ENCODE data around the gene SPHKAP. TPM values are rescaled to one million over a fixed set of nuclear protein-coding genes. Genes with fewer than 3 reads are reported as not detected.

SPHKAP gene
- not detected in 2 replicates for total RNA-seq (2012; rRNA removed)
- not detected in 2 replicates for polyA plus RNA-seq (2012; rRNA removed)
- not detected in 2 replicates for polyA plus RNA-seq (2012; cell fraction: cytosol; rRNA removed)
- not detected in 2 replicates for polyA plus RNA-seq (2012; cell fraction: nucleus; rRNA removed; ENCODE audit: low replicate concordance)
- percentile 3 among the genes with signal in this experiment for Bru-seq, nascent RNA
- BruChase-seq, experiment 1, labeled RNA remaining after a 6-hour chase = percentile 1 among the genes with signal in this experiment
- percentile 3 among the genes with signal in this experiment for BruChase-seq, experiment 2, labeled RNA remaining after a 2-hour chase
- long read RNA-seq = 0 reads

- Histone ChIP-seq H3K9ac (ENCODE audit: low read depth, low read length) (no peak within 1 kb of the TSS), H3K56ac (ENCODE audit: extremely low read depth, insufficient read depth, low read length) (no peak within 1 kb of the TSS), H3K14ac (replicated peaks; ENCODE audit: low read depth, low read length) (no peak within 1 kb of the TSS), H3K4me3 (ENCODE audit: insufficient read depth, low read depth, low read length) (no peak within 1 kb of the TSS), H3K79me1 (ENCODE audit: low read depth in 1 of 2, low read length in 2 of 2) (no peaks in the 10 kb centered on the region), H3K18ac (ENCODE audit: low read depth, low read length) (no peak within 1 kb of the TSS), H4K20me1 (ENCODE audit: insufficient read depth, low read length) (no peaks in the 10 kb centered on the region), H3K4me2 (ENCODE audit: low read depth, low read length) (no peak within 1 kb of the TSS), H2BK15ac (ENCODE audit: low read depth, low read length) (no peak within 1 kb of the TSS), H3K23ac (ENCODE audit: low read depth, low read length) (no peak within 1 kb of the TSS), H3K27ac (ENCODE audit: insufficient read depth, low read length) (no peak within 1 kb of the TSS), H2BK120ac (ENCODE audit: low read depth, low read length) (no peak within 1 kb of the TSS), H3K36me3 (ENCODE audit: control insufficient read depth, insufficient read depth, low read length) (no peaks in the 10 kb centered on the region), H4K8ac (ENCODE audit: low read depth in 2 of 2, low read length in 2 of 2) (no peak within 1 kb of the TSS), H2AK5ac (ENCODE audit: low read depth, low read length) (no peak within 1 kb of the TSS), H2AFZ (replicated peaks; ENCODE audit: low read length, poor library complexity) (no peak within 1 kb of the TSS), H4K91ac (ENCODE audit: insufficient read depth, low read depth, low read length) (no peak within 1 kb of the TSS), H4K5ac (ENCODE audit: low read depth, low read length) (no peak within 1 kb of the TSS), H3K4ac (ENCODE audit: low read depth, low read length) (no peak within 1 kb of the TSS), H3K27me3 (ENCODE audit: control insufficient read depth, insufficient read depth, low read length) (no peaks in the 10 kb centered on the region), H2BK20ac (ENCODE audit: low read depth, low read length) (no peak within 1 kb of the TSS), H3K9me1 (ENCODE audit: insufficient read depth, low read length) (no peaks in the 10 kb centered on the region), H3K9me3 (ENCODE audit: control insufficient read depth, insufficient read depth, low read length) (peaks cover 23% of the 10 kb centered on the region), H2AK9ac (replicated peaks; ENCODE audit: low read depth, low read length, poor library complexity) (no peak within 1 kb of the TSS), H2BK5ac (ENCODE audit: low read depth, low read length, poor library complexity, severe bottlenecking) (no peak within 1 kb of the TSS), H3K4me1 (ENCODE audit: control insufficient read depth, insufficient read depth, low read length) (no peaks in the 10 kb centered on the region)
- dilution Hi-C loops (cut with HindIII; ENCODE audit: low sequenced_read_pairs, unreplicated experiment) = no loop called here
- ATAC-seq (ENCODE audit: low read depth) (no peak), DNase-seq (no peak)
- TF ChIP-seq CHD1 (IDR thresholded peaks at IDR 0.05; ENCODE audit: low read depth, low read length) (no peak), RFX5 (IDR thresholded peaks at IDR 0.05; ENCODE audit: low read depth, low read length) (no peak), MAZ (IDR thresholded peaks at IDR 0.05; ENCODE audit: borderline replicate concordance, low read depth, low read length) (no peak), NFE2L2 (IDR thresholded peaks at IDR 0.05; ENCODE audit: low read depth, low read length) (no peak), FOS (IDR thresholded peaks at IDR 0.05; ENCODE audit: low read depth, low read length) (no peak), SMC3 (IDR thresholded peaks at IDR 0.05; ENCODE audit: low read depth, low read length) (no peak), POLR2A (IDR thresholded peaks at IDR 0.05; ENCODE audit: low read depth, low read length) (no peak), RCOR1 (IDR thresholded peaks at IDR 0.05; ENCODE audit: insufficient replicate concordance, low read length) (no peak), ELK1 (IDR thresholded peaks at IDR 0.05; ENCODE audit: borderline replicate concordance, low read depth, low read length) (no peak), MXI1 (IDR thresholded peaks at IDR 0.05; ENCODE audit: borderline replicate concordance, low read depth, low read length) (no peak), CTCF (conservative IDR thresholded peaks at IDR 0.05; ENCODE audit: low read depth, low read length) (no peak)
- 5% methylated on average over 34 of the region's 56 CpGs; no CpG with 5 or more reads in 1 of the 2 experiments for WGBS, 2 experiments (ENCODE audit: extremely low coverage in 2 of 2, insufficient read length in 1 of 2)
- ChIA-PET CTCF (no interaction called here), POLR2A (ENCODE audit: unreplicated experiment) (no interaction called here)
- intact Hi-C loops (cut with micrococcal nuclease) = no loop called here
- in situ Hi-C loops (cut with MboI; ENCODE audit: low sequenced_read_pairs) = no loop called here
- no TSS peak for BruUV-seq (replicated peaks)
Measured at GRCh38 chr2:228181098-228182019, at the start of gene SPHKAP. Gene SPHKAP, minus strand, starts transcription at chr2:228181687. Its CDS starts 89 bp downstream, at chr2:228181598.

Measured in IMR-90 (cell line).